OCI-M1 (cell line): ENCODE results near the gene DCPS.

Source experiments
- DNase-seq: peaks from one replicate; lab custom pipeline; 2025; lab: John Stamatoyannopoulos, UW

Gene DCPS

GRCh38 chr11:126328444-126328843, 24.6 kb downstream of the DCPS start:
- DNase-seq: no peak

GRCh38 chr11:126328938-126329643, 25.2 kb downstream of the DCPS start:
- DNase-seq: no peak

GRCh38 chr11:126329644-126330211, 25.9 kb downstream of the DCPS start:
- DNase-seq: no peak

- DNase-seq: no peak
These were observed 27.4 kb downstream of the DCPS start for GRCh38 chr11:126331286-126331685.

GRCh38 chr11:126332221-126332711, 28.4 kb downstream of the DCPS start:
- no peak for DNase-seq

- DNase-seq: no peak
These were observed 29.3 kb downstream of the DCPS start for GRCh38 chr11:126333142-126333541.

DNA sequence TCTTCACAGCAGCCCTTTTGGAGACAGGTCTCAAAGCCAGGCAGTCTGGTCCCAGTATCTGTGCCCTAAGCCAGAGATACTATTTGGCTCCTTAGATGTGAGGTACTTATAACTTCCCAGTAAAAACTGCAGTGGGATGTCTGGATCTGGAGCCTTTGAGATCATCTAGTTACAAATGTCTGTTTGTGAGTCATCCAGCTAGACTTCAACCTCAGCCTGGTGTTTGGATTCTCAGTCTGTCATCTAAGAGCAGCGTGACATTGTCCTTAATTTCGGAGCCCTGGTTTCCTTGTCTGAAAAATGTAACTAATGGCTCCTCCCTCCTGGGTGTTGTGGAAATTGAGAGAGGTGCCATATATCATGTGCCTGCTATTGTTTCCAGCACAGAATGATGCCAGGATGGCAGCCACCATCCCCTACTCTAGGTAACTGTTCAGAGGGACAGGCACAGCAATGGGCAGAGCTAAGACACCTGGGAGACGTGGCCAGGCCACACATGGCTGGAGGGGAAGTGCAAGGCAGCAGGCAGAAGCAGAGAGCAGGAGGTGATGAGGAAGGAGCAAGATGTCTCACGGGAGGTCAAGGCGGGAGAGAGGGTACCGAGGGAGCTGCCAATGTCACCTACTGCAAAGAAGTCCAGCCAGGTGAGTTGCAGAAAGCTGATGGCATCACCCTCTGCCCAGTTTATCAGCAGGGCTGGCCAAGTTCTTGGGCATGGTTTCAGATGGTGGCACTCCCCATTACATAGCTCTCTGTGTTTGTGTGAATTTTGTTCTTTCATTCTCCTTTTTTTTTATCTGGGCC, 31.0 kb downstream of the DCPS start:
- DNase-seq: no peak

- DNase-seq: no peak
These were observed 31.6 kb downstream of the DCPS start for GRCh38 chr11:126335463-126335760.

DNA sequence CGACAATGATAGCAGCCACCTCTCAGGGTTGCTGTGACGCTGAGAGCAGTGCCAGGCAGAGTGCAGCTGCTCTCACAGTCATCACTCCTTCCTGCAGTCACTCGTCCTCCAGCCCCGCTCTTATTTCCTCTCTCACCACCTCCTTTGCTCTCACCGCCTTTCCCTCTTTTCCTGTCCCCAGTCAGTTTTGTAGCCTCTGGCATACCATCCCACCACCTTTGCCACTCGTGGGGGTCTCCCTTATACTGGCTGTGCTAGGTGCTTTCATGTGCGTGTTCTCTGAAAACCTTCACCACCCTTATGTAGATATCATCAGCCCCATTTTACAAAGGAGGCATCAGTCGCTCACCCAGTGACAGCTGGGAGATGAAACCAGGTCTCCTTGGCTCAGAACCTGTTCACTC, 32.3 kb downstream of the DCPS start:
- no peak for DNase-seq

- no peak for DNase-seq
These were observed 32.8 kb downstream of the DCPS start for GRCh38 chr11:126336671-126337101.

- no peak for DNase-seq
These were observed 33.2 kb downstream of the DCPS start for GRCh38 chr11:126337126-126337473.

DNA sequence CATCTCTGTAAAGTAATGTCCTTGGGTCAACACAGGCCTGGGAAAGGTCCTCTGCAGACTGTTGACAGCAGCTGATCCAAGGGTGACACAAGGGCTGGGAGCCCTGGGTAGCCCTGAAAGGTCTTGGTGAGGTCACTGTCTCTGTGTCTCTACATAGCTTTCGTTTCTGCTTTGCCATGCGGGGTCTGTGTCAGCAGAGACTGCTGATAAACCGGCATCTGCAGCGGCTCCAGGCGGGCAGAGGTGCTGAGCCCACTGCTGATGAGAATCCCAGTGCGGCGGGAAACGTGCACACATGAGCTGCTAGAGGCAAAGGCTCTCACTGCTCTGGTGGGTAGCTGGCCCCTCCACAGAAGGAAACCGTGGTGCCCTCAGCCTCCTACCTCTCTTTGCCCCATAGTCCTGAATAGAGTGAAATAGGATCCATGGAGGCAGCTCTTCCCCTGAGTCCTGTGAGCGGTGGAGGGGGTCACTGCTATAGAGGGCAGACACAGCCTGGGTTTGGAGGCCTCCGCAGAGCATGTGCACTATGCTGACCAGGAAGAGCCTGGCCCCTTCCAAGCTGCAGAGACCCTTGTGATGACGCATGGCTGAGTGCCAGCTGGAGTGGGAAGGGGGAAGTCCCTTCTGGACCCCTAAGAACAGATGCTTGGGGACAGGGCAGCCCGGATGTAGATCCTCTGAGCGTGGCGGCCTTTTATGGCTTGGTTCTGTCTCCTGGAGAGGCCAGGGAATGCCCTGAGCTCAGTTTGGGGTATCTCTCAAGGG, 33.8 kb downstream of the DCPS start:
- DNase-seq: peak; percentile 55

GRCh38 chr11:126338346-126339055, 34.6 kb downstream of the DCPS start:
- DNase-seq: no peak

DNA sequence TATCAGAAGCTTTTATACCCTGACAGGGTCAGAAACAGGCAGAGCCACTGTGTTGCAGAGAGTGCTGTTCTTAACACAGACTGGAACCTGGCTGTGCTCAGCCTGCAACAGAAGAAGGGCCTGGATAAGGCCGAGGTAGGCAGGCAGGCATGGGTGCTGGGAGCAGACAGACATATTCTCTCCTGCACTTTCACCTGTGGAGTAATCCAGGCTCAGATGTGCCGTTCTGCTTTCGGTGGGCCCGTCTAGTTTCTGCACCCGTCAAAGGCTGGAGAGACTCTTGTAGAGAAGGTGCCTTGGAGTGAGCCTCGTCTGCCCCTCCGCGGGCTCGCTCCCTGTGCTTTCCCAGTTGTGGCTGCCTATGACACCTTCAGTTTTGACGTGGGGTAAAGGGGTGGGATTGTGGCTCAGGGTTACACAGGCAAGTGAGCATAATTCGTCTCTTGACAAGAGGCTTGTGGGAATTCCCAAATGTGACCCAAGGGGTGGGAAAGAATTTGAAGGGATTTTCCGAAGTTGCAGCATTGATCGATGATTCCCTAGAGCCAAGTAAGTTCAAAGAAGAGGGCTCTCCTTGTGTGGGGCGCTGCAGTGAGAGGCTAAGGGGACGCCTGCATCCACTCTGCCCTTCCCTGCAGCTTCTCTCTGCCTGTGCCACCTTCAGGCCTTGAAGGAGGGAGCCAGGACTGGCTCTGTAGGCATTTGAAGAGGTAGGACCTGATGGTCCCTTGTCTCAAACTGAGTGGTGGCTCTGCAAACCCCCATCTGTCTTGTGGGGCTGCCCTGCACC, 35.4 kb downstream of the DCPS start:
- no peak for DNase-seq

GRCh38 chr11:126339863-126340434, 36.1 kb downstream of the DCPS start:
- DNase-seq: no peak

- no peak for DNase-seq
These were observed 37.2 kb downstream of the DCPS start for GRCh38 chr11:126340960-126341606.

DNA sequence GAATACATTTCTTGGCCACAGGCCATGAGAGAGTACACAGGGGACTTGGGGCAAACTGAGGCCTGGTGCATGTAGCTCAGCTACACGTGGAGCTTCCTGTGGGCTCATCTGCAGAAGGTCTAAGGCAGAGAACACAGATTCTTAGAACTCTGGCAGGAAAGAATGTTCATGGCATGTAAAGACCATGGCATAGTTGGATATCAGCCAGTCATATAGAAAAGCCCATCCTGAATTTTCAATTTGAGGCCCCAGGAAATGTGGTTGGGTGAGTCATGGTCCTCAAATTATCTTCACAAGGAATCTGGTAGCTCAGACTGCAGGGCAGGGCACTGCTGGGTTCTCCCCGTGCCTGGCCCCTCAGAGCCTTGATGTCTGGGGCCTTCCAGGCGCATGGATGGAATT, 37.9 kb downstream of the DCPS start:
- peak; percentile 83 for DNase-seq

DNA sequence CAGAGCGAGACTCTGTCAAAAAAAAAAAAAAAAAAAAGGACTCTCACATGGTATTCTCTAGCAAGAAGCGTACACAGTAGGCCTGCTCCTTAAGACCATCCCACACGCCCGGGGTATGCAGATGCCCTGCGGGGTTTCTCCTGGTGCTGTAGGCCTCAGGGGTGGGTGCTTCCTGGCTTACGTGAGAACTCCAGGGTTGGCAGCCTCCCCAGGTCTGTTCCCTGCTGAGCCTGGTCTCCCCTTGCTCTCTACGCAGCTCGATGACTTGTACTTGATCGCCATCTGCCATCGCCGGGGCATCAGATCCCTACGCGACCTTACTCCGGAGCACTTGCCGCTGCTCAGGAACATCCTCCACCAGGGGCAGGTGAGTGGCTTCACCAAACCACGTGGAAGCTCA, 39.2 kb downstream of the DCPS start:
- no peak for DNase-seq

DNA sequence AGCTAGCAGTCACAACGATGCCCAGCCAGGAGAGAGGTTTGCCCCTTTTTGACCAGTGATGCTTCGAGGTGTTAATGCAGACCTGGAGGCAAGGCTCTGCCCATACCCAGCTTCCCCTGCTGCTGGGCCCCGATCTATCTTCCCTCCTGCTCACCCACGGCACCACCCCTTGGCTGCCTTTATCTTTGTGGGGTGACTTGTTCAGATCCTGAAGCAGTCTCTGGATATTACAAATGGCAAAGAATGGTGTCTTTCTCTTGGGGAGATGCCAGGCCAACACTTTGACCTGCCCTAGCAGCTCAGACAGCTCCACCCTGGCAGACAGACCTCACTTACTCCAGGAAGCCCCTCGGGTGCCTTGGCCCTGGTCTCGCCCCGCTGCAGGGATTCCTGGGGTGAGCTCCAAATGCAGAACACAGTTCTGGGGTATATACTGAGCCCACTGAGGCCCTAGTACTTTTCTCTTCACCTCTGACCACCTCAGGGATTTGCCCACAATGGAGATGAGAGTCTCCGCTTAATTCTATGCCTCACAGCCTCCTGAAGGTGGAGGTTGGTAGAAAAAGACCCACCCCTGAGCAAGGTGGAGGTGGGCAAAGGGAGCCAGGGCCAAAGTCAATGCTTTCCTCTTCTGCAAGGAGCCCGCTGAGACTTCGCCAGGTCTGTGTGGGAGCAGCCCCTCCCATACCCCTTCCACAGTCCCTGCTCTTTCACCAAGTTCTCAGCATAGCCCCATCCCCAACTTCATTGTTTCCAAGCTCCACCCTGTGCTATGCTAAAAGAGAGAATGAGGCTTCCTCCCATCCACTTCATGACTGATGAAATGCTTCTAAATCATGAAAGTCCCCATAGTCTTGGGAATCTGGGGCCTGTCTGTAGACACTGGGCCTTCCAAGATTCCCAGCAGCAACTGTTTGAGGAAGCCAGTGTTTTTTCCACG, 40.6 kb downstream of the DCPS start:
- no peak for DNase-seq
